NCI-H1105 (cell line): ENCODE measurements around the gene ANLN.

Source experiments
- DNase-seq: peaks from one replicate; lab custom pipeline; 2025; lab: John Stamatoyannopoulos, UW

Gene ANLN

DNA sequence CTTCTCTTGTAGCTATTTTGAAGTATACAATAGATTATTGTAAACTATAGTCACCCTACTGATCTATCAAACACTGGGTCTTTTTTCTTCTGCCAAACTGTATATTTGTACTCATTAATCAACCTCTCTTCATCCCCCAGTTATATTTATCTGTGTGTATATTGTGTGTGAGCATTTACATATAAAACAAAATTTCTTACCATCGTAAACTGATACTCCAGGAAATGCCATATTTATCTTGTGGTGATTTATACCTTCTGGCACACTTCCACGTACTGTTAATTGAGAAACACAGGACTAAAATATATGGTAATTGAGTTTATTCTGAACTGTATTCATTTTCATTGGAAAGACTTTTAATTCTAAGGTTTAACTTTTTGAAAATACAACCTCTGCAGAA, 18.9 kb downstream of the ANLN start:
- peak; percentile 64 for DNase-seq

DNA sequence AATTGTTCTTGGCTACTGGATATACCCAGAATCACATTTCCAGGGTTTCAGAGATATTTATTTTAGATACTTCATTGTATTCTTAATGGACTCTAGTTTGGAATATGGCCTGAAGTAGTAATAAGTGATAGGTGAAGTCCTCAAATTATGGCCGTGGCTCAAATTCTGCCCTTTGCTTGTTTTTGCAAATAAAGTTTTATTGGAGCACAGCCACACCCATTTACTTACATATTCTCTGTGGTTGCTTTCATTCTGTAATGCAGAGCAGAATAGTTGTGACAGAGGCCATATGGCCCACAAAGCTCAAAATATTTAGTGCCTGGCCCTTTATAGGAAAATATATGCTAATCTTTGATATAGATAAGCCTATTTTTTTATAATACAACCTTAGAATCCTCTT, 19.5 kb downstream of the ANLN start:
- no peak for DNase-seq

DNA sequence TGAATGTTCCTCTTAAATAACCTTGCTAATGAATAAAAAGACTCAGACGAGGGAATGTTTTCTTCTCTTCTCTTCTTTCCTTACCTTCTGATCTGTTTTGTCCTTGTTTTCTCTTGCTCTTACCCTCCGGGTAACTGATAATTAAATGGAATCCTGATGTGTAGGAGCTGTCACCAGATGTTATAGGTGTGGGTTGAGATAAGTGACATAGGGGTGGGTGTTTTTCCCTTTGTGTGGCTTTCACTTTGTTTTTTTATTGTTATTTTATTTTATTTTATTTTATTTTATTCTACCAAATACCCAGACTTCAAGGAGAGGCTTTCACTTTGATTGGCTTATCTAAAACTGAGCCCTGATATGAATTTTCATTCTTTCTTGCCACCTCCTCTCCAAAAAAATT, 25.5 kb downstream of the ANLN start:
- no peak for DNase-seq

DNA sequence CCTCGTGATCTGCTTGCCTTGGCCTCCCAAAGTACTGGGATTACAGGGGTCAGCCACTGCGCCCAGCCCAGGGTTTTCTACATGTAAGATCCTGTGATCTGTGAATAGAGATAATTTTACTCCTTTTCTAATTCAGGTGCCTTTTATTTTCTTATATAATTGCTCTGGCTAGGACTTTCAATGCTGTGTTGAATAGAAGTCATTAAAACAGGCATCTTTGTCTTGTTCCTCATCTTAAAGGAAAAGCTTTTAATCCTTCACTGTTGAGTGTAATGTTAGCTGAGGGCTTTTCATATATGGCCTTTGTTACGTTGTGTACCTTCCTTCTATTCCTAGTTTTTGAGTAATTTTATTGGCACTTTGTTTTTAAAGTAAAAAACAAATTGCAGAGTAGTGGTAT, 26.6 kb downstream of the ANLN start:
- no peak for DNase-seq

DNA sequence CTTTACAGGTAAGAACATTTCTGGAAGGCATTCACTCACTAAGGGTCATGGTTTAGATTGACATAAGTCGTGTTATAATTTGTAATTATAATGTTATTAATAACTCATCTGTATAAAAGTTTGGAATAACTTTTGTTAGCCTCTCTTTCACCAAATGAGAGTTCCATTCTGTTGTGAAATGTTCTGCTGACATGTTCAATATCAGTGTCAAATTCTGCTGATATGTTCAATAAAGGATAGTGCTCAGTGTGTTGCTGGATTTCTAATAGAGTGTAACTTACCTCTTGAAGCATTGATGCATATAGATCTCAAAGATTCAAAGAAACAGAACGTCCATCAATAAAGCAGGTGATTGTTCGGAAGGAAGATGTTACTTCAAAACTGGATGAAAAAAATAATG, 30.6 kb downstream of the ANLN start:
- DNase-seq: no peak

DNA sequence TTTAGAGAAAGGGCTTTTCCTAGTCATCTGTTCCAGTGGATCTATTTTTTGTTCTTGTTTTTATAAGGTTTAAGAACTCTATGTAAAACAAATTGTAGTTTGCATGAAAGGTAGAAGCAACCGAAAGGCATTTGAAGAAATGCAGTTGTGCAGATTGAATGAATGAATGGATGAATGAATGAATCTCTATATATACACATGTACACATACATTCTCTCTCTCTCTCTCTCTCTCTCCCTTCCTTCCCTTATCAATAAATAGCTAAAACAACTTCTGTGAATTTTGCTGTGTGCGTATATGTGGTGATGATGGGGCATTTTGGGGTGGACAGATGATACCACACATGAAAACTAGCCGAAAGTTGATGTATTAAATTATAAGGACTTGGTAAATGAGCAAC, 32.4 kb downstream of the ANLN start:
- no peak for DNase-seq

DNA sequence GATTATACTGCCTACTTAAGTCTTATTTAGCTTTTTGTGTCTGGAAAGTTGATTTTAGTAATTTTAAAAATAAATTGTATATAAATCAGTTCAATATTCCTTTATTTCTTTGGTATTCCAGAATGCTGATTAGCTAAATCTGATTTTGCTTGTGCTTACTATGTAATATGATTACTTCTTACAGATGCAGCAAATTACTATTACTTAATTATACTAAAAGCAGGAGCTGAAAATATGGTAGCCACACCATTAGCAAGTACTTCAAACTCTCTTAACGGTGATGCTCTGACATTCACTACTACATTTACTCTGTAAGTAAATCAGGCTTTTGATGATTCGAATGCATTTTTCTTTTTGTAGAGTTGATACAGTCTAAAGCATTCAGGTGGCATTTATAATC, 34.0 kb downstream of the ANLN start:
- no peak for DNase-seq

DNA sequence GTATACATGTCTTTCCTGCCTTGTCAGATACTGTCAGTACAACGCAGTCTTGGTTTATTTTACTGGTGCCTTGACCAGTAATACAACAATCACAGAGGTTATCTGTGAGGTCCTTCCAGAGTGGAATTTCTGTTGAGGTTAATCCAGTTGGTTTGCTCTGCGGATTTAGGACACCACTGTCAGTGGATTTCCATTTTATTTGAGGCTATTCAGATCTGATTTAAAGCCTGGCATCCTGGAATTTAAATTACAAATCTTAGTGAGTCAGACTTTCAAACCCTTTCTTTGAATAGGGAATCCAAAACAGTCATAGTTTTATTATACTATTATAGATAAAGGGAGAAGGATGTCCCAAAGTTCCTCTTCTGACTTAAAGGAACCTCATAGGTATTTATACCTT, 40.5 kb downstream of the ANLN start:
- DNase-seq: no peak

DNA sequence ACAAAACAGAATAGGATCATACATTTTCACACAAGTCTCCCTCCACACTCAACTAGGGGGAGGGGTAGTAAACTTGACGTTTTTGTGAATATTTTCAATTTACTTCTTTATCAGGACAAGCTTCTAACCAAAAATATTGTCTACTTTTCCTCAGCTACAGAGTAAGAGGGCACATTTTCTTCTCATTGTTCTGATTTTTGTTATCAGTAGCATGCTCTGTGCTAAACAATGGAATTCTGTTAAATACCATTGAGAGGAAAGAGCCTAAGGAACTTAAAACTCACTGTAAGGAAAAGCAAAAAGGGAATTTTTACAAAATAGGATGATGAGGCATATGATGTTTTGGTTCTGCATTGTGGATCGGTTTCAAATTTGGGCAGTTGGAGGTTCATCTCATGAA, 41.2 kb downstream of the ANLN start:
- DNase-seq: no peak

DNA sequence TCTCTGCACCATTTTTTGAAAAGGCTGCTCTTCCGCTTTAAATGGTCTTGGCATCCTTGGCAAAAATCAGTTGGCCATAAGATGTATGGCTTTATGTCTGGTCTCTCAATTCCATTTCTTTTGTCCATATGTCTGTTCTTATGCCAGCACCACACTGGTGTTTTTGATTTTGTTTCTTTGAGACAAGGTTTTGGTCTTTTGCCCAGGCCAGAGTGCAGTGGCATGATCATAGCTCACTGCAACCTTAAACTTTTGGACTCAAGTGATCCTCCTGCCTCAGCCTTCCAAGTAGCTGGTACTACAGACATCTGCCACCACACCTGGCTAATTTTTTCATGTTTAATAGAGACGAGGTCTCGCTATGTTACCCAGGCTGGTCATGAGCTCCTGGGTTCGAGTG, 48.5 kb downstream of the ANLN start:
- no peak for DNase-seq

DNA sequence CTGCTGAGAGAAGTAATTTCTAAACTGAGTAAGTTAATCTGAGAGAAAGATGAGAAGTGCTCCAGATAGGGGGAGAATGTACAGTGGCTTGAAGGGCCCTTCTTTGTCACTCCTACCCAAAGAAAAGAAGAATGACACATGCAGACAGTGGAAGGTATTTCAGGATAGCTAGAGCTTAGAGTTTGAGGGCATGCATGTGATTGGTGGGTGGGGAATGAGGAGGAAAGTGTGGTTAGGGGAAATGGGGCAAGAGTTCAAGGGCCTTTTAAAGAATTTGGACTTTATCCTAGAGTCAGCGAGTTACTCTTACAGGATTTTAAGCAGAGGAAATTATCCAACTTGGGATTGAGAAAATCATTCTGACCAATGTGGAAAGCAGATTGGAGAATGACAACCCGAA, 50.0 kb downstream of the ANLN start:
- no peak for DNase-seq

DNA sequence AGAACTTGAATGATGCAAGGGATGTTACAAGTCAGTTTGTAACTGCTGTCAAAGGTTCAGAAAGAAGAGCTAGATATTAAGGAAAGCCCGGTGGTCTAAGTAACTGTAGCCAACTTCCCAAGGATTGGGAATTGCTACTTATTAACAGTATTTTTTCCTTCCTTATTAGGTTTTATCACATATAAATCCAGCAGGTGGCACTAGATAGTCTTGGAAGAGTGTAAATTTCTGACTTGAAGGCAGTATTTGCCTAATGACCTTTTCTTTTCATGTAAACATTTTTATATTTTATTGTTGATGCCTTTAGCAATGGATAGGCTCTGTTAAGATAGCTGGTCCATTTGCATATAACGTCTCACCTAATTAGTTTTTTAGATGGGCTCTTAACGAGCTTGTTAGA, 51.2 kb downstream of the ANLN start:
- DNase-seq: no peak

DNA sequence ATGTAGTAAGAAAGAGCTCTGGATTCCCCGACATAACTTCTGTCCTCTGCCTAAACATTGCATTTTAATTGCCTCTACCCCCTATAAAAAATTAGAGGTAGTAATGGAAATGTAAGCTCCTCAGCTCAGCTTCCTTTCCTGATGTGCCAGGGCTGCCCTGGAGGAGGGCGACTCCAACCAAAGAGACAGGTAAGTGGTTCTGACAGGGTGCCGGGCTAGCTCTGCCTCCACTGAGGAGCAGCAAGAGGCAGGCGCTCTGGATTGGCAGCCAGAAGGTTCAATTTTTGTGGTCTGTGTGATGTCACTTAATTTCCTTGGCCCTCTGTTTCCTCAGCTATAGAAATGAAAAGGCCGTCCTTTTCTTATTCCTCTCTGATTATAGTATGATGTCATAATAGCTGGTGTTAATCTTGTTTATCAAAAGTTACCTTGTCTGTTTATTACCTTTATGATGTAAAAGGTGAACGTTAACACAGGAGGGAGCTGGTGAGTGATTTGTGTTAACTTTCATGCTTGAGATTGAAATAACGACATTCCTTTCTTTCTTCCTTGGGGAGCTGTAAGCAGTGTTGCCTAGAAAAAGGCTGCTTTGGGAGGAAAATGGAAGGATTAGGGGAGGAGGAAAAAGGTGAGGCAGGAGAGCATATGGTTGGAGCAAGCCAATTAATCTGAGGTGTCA, 51.8 kb downstream of the ANLN start:
- no peak for DNase-seq

DNA sequence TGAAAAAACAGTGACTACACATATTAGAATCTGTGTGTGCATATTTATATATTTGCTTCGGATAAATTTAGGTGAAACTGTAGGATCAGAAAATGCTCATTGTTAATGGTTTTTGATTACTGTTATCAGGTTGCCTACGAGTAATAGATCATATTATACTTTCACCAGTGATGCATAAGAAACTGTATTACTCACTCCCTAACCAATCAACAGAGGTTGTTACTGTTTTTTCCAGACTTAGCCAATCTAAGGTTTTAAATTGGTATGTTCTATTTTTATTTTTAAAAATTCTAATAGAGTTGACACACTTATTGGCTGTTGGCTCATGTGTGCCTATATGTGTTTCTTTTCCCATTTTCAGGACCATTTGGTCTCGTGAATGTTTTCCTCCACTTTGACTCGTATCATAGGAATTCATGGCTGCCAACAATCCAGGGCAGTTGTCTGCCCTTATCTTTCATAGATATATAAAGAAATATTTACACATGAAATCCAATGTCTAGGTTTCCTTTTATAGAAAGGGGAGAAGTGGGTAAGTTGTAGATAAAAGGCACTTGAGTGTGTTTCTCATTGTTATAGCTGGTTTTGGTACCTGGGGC, 59.2 kb downstream of the ANLN start:
- no peak for DNase-seq

DNA sequence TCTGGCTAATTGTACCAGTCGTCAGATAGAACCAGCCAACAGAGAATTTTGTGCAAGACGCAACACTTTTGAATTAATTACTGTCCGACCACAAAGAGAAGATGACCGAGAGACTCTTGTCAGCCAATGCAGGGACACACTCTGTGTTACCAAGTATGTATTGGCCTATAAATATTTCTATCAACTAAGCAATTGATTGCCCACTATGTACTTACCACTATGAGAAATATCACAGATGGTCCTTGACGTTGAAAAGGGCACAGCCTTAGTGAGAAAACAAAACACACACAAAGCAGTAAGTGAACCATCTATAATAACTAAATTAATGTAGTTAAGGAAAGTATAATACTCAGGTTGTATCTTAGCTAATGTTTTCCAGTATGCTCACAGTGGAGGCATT, 60.0 kb downstream of the ANLN start:
- no peak for DNase-seq

DNA sequence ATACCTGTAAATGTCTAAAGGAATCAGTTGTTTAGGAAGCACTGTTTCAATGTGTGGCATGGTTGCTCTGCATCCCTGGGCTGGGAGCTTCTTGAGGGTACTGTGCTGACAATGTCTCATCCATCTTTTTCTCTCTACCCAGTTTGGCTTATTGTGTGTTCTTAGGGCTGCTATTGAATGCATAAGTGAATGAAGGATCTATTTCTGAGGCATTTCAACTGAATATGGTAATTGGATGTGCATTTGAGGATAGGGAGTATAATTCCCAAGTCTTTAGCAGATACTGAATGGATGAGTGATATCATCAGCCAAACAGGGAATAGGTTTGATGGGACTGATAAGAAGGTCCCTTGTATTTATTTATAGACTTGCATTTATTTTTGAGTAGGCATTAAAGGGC, 64.1 kb downstream of the ANLN start:
- DNase-seq: no peak

DNA sequence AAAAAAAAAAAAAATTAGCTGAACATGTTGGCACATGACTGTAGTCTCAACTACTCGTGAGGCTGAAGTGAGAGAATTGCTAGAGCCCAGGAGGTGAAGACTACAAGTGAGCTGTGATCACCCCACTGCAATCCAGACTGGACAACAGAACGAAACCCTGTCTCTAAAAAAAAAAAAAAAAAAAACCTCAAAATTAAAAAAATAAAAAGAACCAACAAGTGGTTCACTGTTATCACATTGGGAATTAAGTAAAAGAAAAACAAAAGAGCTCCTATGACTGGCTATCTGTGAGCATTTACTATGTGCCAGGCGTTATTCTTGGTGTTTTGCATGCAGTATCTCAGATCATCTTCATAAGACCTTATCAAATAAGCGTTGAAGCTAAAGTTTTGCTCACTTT, 66.0 kb downstream of the ANLN start:
- no peak for DNase-seq

DNA sequence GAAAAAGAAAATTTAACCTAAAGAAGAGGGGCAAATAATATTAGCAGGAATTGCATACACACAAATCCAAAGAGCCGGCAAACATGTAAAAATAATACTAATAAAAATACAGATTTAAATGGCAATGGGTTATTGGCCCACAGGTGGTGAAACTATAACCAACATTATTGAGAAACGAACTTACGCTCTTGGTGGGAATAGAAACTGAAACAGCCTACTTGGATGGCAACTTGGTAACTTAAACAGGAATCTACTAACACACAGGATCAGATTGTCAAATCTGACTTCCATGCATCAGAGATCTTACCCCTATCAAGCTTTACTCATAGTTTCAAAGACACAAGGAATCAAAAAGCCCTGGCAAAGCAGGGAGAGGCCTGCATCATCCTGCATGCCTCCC, 66.5 kb downstream of the ANLN start:
- DNase-seq: no peak

DNA sequence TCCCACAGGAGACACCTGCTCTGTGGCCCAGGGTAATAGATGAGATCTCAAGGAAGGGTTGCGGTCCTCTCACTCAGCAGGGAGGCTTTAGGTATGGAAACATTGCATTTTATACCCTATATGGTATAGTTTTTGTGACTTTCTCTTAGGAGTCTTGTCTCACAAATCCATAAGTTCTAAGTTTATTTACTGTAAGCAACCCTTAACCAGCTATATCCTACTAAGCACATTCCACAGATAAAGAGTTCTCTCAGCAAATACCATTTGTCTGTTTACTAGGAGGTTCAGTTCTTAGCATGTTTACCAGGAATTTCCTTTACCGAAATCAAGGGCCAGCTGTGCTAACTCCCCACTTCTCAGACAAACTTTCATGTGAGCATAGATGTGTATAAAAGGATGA, 66.9 kb downstream of the ANLN start:
- DNase-seq: no peak

DNA sequence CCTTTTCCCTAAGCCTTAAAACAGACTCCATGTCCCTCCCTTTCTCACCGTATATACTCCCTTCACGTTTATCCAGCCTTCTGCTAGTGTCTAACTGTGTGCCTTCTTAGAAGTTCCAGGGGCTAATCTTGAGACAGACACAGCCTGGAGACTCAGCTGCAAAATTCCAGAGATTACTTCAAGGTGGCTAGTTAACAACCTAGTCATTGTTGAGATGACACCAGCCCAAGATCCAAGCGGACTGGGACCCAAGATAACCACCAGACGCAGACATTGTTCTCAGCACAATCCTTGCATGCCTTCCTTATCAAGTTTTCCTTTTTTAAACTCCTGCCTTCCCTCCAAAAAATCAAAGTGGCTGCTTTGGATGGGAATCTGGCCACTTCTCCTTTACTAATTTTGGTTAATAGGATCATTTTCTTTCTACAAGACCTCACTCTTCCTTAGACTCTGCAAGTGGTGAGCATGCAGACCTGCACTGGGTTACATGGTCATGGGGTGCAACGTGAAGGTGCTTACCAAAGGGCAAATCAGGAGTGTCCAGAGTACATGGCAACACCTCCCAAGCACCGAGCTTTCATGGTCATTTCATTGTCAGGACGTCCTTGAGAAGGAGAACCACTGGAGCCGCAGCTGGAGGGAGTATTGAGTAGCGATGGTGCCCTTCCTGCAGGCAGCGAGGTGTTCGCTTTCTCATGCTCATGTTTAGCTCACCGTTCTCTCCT, 69.7 kb downstream of the ANLN start:
- DNase-seq: no peak

DNA sequence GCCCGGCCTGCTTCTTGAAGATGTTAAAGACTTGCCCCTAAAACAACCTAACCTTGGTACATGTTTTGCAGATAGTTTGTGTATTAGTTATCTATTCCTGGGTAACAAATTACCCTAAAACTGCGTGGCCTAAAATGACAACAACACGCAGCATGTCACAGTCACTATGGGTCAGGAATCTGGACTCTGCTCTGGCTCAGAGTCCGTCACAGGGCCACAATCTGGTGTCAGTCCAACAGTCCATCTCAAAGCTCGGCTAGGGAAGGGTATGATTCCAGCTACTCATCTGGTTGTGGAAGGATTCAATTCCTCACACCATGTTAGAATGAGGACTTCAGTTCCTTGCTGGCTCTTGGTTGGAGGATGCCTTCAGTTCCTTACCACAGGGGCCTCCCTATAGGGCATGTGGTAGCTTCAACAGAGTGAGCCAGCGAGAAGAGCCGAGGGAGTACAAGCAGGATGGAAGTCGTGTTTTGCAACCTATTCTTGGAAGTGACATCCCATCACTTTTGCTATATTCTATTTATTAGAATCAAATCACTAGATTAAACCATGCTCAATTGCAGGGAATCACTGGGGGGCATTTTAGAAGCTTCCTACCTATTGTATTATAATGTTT, 71.3 kb downstream of the ANLN start:
- no peak for DNase-seq

DNA sequence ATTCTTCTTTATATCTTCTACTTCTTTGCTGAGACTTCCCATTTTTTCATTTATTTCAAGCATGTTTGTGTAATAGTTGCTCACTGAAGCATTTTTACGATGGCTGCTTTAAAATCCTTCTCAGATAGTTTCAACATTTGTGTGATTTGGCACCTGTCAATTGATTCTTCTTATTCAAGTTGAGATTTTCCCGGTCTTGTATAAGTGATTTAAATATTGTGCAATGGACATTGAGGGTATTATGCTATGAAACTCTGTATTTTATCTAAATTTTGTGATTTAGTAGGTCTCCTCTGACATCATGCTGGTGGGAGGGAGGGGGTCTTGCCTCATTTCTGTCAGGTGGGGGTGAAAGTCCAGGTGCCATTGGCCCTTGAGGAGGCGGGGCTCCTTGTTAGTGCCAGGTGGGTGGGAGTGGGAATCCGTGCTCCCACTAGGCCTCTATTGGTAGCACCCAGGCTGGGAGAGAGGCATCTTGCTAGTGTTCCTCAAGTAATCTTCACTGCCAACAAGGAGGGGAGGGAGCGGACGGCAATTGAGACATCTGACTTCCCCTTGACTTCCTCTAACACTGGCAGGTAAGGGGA, 73.0 kb downstream of the ANLN start:
- no peak for DNase-seq

DNA sequence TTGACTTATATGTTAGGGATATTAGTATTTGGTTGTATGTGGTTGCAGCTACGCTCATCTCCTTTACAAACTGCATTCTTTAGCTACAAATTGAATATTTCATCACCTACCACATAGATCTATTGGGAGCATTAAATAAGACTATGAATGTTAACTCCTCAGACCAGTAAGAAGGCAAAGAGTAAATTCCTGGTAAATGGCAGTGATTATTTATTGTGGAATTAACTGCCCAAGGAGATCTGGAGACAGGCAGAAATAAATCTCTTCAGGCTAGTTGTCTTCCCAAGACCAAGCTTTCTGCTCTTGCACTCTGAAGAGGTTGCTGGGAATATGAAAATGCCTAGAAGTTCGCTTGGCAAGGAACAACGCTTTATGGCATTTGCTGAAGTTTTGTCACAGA, 74.6 kb downstream of the ANLN start:
- no peak for DNase-seq
